Activated naive CD4-positive, alpha-beta T cell treated with anti-CD3 and anti-CD28 coated beads, Interleukin-2, amount 10 ng/mL, durations not matched to agents 7 days and 5 days (primary cell): ENCODE measurements around the gene IFNL2.
"Not testable (repeated sequence)": the region's sequence is repeated elsewhere in the genome, so short reads cannot be mapped to it uniquely, and the experiment has no call there.

Experiments used
- CTCF ChIA-PET: fragments of 350-600 bp; sonication (Branson Sonifier 250); formaldehyde crosslinking; loops from one replicate; lab custom pipeline; 2021; ENCODE audit warnings: antibody characterized with exemption; lab: Charles Lee
- DNase-seq: peaks from one replicate; pipeline ENCODE4 v3.0.0-alpha.2; 2020
- H3K27ac Mint-ChIP-seq: one replicate; pipeline ENCODE4 v1.8.0; 2021; ENCODE audit warnings: mild to moderate bottlenecking, moderate library complexity, mixed read lengths
- H3K27me3 Mint-ChIP-seq: one replicate; pipeline ENCODE4 v1.8.0; 2021; ENCODE audit warnings: mild to moderate bottlenecking, mixed read lengths
- H3K36me3 Mint-ChIP-seq: one replicate; pipeline ENCODE4 v1.8.0; 2021; ENCODE audit warnings: mixed read lengths
- H3K4me1 Mint-ChIP-seq: one replicate; pipeline ENCODE4 v1.8.0; 2021; ENCODE audit warnings: mixed read lengths
- H3K4me3 Mint-ChIP-seq: one replicate; pipeline ENCODE4 v1.8.0; 2021; ENCODE audit warnings: mild to moderate bottlenecking, moderate library complexity, mixed read lengths
- H3K9me3 Mint-ChIP-seq: one replicate; pipeline ENCODE4 v1.8.0; 2021; ENCODE audit warnings: mixed read lengths

Gene IFNL2

GRCh38 chr19:39268085-39268484 is at the start of gene IFNL2:
IFNL2 (plus strand) TSS chr19:39268396; CDS start chr19:39268569, 173 bp downstream.
- H3K4me1 Mint-ChIP-seq, H3K9me3 Mint-ChIP-seq, H3K36me3 Mint-ChIP-seq, H3K4me3 Mint-ChIP-seq, DNase-seq, CTCF ChIA-PET, H3K27ac Mint-ChIP-seq: not testable (repeated sequence)
- peaks cover 75% of the 10 kb centered on the region for H3K27me3 Mint-ChIP-seq

GRCh38 chr19:39219108-39219507 is 49.1 kb upstream of the IFNL2 start:
- H3K27ac Mint-ChIP-seq, H3K4me3 Mint-ChIP-seq, H3K36me3 Mint-ChIP-seq, H3K4me1 Mint-ChIP-seq, CTCF ChIA-PET, H3K9me3 Mint-ChIP-seq, DNase-seq: not testable (repeated sequence)
- peaks cover 61% of the 10 kb centered on the region for H3K27me3 Mint-ChIP-seq

- no peaks in the 10 kb centered on the region for H3K9me3 Mint-ChIP-seq
- CTCF ChIA-PET: interaction anchor here (1.2 kb wide), 1 partner anchor 105 kb away, joined by 3 read pairs; no protein-coding TSS in a partner anchor
- peak; percentile 60 for DNase-seq
- no peaks in the 10 kb centered on the region for H3K36me3 Mint-ChIP-seq
- peaks cover 45% of the 10 kb centered on the region for H3K27me3 Mint-ChIP-seq
- H3K4me3 Mint-ChIP-seq: no peak overlapping the region
- H3K27ac Mint-ChIP-seq: no peak overlapping the region
- H3K4me1 Mint-ChIP-seq: no peaks in the 10 kb centered on the region
These were observed 44.4 kb upstream of the IFNL2 start for GRCh38 chr19:39223703-39224279.

- H3K4me3 Mint-ChIP-seq: no peak overlapping the region
- CTCF ChIA-PET: interaction anchor here (1.2 kb wide), 1 partner anchor 104 kb away, joined by 3 read pairs; no protein-coding TSS in a partner anchor
- H3K4me1 Mint-ChIP-seq: no peaks in the 10 kb centered on the region
- no peaks in the 10 kb centered on the region for H3K9me3 Mint-ChIP-seq
- no peak overlapping the region for H3K27ac Mint-ChIP-seq
- no peak for DNase-seq
- H3K27me3 Mint-ChIP-seq: peaks cover 46% of the 10 kb centered on the region
- no peaks in the 10 kb centered on the region for H3K36me3 Mint-ChIP-seq
These were observed 43.3 kb upstream of the IFNL2 start for GRCh38 chr19:39224910-39225309.

GRCh38 chr19:39230096-39230764 is 38.0 kb upstream of the IFNL2 start:
- Mint-ChIP-seq H3K36me3 (no peaks in the 10 kb centered on the region), H3K4me1 (no peaks in the 10 kb centered on the region), H3K27me3 (peaks cover 19% of the 10 kb centered on the region), H3K9me3 (no peaks in the 10 kb centered on the region), H3K4me3 (no peak overlapping the region), H3K27ac (no peak overlapping the region)
- CTCF ChIA-PET: interaction anchor here (0.6 to 1.8 kb wide), 2 partner anchors 8 to 10 kb away, joined by 3 to 4 read pairs; no protein-coding TSS in a partner anchor
- no peak for DNase-seq

GRCh38 chr19:39232708-39233107 is 35.5 kb upstream of the IFNL2 start:
- H3K36me3 Mint-ChIP-seq: no peaks in the 10 kb centered on the region
- DNase-seq: no peak
- no peaks in the 10 kb centered on the region for H3K9me3 Mint-ChIP-seq
- peaks cover 16% of the 10 kb centered on the region for H3K4me1 Mint-ChIP-seq
- no peak overlapping the region for H3K27ac Mint-ChIP-seq
- CTCF ChIA-PET: interaction anchor here (0.9 kb wide), 1 partner anchor 45 kb away, joined by 3 read pairs; no protein-coding TSS in a partner anchor
- H3K4me3 Mint-ChIP-seq: no peak overlapping the region
- peaks cover 17% of the 10 kb centered on the region for H3K27me3 Mint-ChIP-seq

GRCh38 chr19:39236527-39236926 is 31.7 kb upstream of the IFNL2 start:
- DNase-seq: peak; percentile 38
- Mint-ChIP-seq H3K36me3 (no peaks in the 10 kb centered on the region), H3K27ac (no peak overlapping the region), H3K4me1 (peaks cover 24% of the 10 kb centered on the region), H3K4me3 (no peak overlapping the region), H3K9me3 (no peaks in the 10 kb centered on the region), H3K27me3 (peaks cover 19% of the 10 kb centered on the region)
- CTCF ChIA-PET: interaction anchor here (0.6 to 0.9 kb wide), 2 partner anchors 24 to 199 kb away, joined by 3 read pairs; no protein-coding TSS in a partner anchor

- peak; percentile 72 for DNase-seq
- Mint-ChIP-seq H3K4me3 (peak overlapping the region; percentile 45), H3K4me1 (peaks cover 24% of the 10 kb centered on the region), H3K9me3 (no peaks in the 10 kb centered on the region), H3K27ac (peak overlapping the region; percentile 76), H3K27me3 (peaks cover 19% of the 10 kb centered on the region), H3K36me3 (no peaks in the 10 kb centered on the region)
- CTCF ChIA-PET: interaction anchor here (0.9 kb wide), 1 partner anchor 25 kb away, joined by 3 read pairs; no protein-coding TSS in a partner anchor
These were observed 30.7 kb upstream of the IFNL2 start for GRCh38 chr19:39237200-39238184.

GRCh38 chr19:39238209-39238608 is 30.0 kb upstream of the IFNL2 start:
- CTCF ChIA-PET: no interaction called here
- Mint-ChIP-seq H3K9me3 (no peaks in the 10 kb centered on the region), H3K27ac (no peak overlapping the region), H3K27me3 (peaks cover 17% of the 10 kb centered on the region), H3K4me3 (peak overlapping the region; percentile 45), H3K4me1 (peaks cover 24% of the 10 kb centered on the region), H3K36me3 (no peaks in the 10 kb centered on the region)
- no peak for DNase-seq

- Mint-ChIP-seq H3K27ac (peak overlapping the region; percentile 71), H3K27me3 (peaks cover 17% of the 10 kb centered on the region), H3K4me3 (no peak overlapping the region), H3K9me3 (no peaks in the 10 kb centered on the region), H3K4me1 (peaks cover 24% of the 10 kb centered on the region), H3K36me3 (no peaks in the 10 kb centered on the region)
- DNase-seq: no peak
- CTCF ChIA-PET: no interaction called here
These were observed 29.3 kb upstream of the IFNL2 start for GRCh38 chr19:39238944-39239343.

GRCh38 chr19:39240421-39240820 is 27.8 kb upstream of the IFNL2 start:
- H3K4me3 Mint-ChIP-seq: no peak overlapping the region
- CTCF ChIA-PET: interaction anchor here (1.1 kb wide), 1 partner anchor 10 kb away, joined by 4 read pairs; no protein-coding TSS in a partner anchor
- no peak overlapping the region for H3K27ac Mint-ChIP-seq
- peaks cover 26% of the 10 kb centered on the region for H3K27me3 Mint-ChIP-seq
- H3K9me3 Mint-ChIP-seq: no peaks in the 10 kb centered on the region
- DNase-seq: no peak
- H3K36me3 Mint-ChIP-seq: no peaks in the 10 kb centered on the region
- peaks cover 24% of the 10 kb centered on the region for H3K4me1 Mint-ChIP-seq

- H3K4me3 Mint-ChIP-seq, H3K27ac Mint-ChIP-seq, H3K36me3 Mint-ChIP-seq, H3K4me1 Mint-ChIP-seq, CTCF ChIA-PET, DNase-seq, H3K9me3 Mint-ChIP-seq: not testable (repeated sequence)
- H3K27me3 Mint-ChIP-seq: peaks cover 37% of the 10 kb centered on the region
These were observed 24.5 kb upstream of the IFNL2 start for GRCh38 chr19:39243741-39244140.

GRCh38 chr19:39244410-39245100 is 23.6 kb upstream of the IFNL2 start, which contains the start of gene IFNL3:
IFNL3 (minus strand) TSS chr19:39245006; CDS start chr19:39244967, 39 bp downstream.
- H3K4me1 Mint-ChIP-seq, H3K27ac Mint-ChIP-seq, CTCF ChIA-PET, H3K9me3 Mint-ChIP-seq, DNase-seq, H3K4me3 Mint-ChIP-seq, H3K36me3 Mint-ChIP-seq: not testable (repeated sequence)
- H3K27me3 Mint-ChIP-seq: peaks cover 42% of the 10 kb centered on the region
